GM18505 (cell line): ENCODE measurements around the gene HPN.
"Not testable (repeated sequence)": the region's sequence is repeated elsewhere in the genome, so short reads cannot be mapped to it uniquely, and the experiment has no call there.

ENCODE experiments used
- ATAC-seq: cut with Tn5 transposase; IDR thresholded peaks from one replicate; pipeline ENCODE4 v1.9.1; 2021; ENCODE audit not compliant: unreplicated experiment
- POLR2A ChIP-seq: IDR thresholded peaks from 4 replicates; pipeline ENCODE4 v1.6.1; 2011; ENCODE audit warnings: borderline replicate concordance; ENCODE audit not compliant: insufficient read depth, insufficient read length; ENCODE audit errors: extremely low read depth

HPN gene

GRCh38 chr19:35041548-35042055, at the start of gene HPN:
HPN (plus strand) TSS chr19:35041721; CDS start chr19:35042507, 786 bp downstream.
- no peak for TF ChIP-seq POLR2A
- no peak for ATAC-seq

DNA sequence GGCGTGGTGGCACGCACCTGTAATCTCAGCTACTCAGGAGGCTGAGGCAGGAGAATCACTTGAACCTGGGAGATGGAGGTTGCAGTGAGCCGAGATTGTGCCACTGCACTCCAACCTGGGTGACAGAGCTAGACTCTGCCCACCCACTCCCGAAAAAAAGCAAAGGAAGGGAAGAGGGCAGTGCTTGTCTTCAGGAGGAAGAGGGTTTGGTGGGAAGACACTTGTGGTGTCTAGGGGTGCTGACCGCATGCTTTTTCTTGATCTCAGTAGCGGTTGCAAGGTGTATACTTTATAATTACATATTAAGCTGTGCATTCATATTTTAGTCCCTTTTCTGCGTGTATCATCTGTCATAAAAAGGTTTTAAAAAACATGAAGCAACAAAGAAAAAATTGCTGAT, 48.9 kb upstream of the HPN start:
- ATAC-seq: not testable (repeated sequence)

DNA sequence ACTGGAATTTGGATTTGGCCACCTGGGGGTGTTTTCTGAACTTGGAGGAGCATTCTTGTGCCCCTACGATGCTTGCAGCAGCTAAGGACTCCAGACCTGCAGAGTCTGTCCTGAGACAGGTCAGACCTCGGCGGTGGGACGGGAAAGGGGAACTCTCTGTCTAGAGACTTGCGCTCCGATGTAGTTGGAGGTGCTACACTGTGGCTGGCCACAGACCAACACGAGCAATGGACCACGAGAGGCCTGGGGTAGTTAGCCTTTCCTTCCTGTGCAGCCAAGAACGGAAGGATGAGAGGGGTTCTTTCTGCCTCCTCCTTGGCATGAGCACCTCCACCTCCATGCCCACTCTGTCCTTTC, 47.3 kb upstream of the HPN start:
- no peak for ATAC-seq
- no peak for TF ChIP-seq POLR2A

- no peak for TF ChIP-seq POLR2A
- no peak for ATAC-seq
These were observed 46.6 kb upstream of the HPN start for GRCh38 chr19:34994643-34995541.

DNA sequence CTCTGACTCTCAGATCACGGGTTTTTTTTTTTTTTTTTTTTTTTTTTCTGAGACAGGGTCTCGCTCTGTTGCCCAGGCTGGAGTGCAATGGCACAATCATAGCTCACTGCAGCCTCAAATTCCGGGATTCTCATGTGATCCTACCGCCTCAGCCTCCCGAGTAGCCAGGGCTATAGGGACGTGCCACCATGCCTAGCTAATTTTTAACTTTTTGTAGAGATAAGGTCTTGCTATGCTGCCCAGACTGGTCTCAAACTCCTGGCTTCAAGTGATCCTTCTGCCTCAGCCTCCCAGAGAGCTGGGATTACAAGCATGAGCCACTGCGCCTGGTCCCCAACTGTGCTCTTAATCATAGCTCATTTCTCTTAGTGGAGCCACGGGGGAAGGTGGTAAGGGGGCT, 46.0 kb upstream of the HPN start:
- ATAC-seq: no peak

GRCh38 chr19:34997071-34997617, 44.4 kb upstream of the HPN start:
- ATAC-seq: no peak
- TF ChIP-seq POLR2A: no peak

More for the DNA sequence above, 46.0 kb upstream of the HPN start:
- TF ChIP-seq POLR2A: no peak

DNA sequence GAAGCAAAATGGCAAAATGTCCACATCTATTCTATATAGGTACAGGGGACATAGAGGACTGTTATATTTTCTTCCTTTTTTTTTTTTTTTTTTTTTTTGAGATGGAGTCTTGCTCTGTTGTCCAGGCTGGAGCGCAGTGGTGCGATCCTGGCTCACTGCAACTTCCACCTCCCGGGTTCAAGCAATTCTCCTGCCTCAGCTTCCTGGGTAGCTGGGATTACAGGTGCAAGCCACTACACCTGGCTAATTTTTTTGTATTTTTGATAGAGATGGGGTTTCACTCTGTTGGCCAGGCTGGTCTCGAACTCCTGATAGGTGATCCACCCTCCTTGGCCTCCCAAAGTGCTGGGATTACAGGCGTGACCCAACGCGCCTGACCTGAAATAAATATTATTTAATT, 43.3 kb upstream of the HPN start:
- not testable (repeated sequence) for ATAC-seq

DNA sequence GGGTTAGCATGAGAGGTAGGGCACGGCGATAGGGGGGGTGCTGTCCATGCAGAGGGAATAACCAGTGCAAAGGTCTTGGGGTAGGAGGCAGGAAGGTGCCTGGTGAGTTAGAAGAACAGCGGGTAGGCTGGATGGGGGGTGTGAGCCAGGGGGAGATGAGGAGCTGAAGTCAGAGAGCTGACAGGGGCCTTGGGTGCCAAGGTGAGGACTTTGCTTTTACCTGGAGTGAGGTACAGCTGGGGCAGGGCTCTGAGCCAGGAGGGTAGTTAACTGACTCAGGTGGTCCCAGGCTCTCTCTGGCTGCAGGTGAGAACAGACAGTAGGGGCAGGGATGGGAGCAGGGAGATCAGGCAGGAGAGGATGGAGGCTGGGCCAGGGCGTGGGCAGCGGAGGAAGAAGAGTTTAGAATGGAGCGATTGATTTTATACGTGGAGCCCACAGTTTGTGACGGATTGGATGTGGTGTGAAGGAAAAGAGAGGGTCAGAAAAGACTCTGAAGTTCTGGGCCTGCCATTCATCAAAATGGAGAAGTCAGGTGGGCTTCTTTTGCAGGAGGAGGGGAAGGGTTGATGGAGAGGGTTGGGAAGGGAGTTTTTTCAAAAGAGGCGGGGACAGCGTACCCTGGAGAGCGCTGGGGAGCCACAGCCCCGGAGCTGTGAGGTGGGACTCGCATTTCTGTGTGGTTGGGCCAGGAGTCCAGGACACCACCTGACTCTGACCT, 42.6 kb upstream of the HPN start:
- no peak for ATAC-seq
- no peak for TF ChIP-seq POLR2A

GRCh38 chr19:34999498-35000337, 41.8 kb upstream of the HPN start, which contains the start of gene GRAMD1A:
GRAMD1A (plus strand) TSS chr19:35000323; CDS start chr19:35000479, 156 bp downstream.
- TF ChIP-seq POLR2A: peak; percentile 78
- ATAC-seq: peak; percentile 35

DNA sequence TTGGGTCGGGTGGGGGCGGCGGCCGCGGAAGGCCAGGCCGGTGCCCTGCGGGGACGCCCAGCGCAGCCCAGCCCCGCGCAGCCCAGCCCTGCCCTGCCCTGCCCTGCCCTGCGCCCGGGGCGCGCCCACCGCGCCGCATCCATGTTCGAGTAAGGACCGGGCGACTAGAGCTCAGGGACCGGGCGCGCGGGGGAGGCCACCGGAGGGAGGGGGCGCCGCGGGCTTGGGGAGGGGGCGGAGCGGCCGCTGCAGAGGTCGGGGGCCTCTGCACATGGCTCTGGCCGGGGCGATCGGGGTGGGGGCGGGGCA, 41.2 kb upstream of the HPN start:
- no peak for ATAC-seq
- no peak for TF ChIP-seq POLR2A

DNA sequence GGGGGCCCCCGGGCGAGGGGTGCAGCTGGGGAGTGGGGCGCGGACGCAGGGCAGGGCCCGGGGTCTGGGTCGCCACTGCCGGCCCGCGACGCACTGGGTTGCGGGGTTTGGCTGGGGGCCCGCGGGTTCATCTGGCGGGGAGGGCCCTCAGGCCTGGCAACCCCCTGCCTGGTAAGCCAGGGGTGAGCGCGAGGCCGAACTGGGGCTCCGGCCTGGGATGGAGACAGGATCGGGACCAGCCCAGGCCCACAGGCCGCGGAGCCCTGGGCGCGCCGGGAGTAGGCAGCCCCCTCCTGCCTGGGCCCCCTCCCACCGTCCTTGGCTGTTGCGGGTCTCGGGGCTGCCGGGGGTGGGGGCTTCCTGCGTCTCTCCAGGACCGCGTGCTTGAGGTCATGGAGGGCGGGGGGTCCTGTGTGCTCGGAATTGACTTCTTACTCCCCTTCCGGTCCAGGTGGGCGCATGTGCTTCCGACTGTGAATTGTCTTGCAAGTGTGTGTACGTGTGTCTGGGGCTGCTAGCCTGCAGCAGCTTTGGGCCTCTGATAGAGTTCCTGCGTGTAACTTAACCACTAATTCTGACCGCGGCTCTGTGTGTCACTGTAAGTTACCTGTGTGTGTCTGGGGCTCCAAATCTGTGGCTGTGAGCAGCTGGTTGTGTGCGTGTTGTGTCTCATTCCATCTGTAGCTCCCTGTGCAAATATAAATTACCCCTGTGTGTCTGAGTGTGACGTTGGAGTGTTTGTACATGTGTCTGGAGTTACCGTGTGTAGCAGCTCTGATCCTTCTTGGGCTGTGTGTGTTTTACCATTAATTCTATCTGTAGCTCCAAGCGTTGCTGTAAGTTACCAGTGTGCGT, 40.6 kb upstream of the HPN start:
- peak; percentile 31 for ATAC-seq
- TF ChIP-seq POLR2A: peak; percentile 50

GRCh38 chr19:35002037-35002535, 39.4 kb upstream of the HPN start:
- TF ChIP-seq POLR2A: no peak
- ATAC-seq: no peak

DNA sequence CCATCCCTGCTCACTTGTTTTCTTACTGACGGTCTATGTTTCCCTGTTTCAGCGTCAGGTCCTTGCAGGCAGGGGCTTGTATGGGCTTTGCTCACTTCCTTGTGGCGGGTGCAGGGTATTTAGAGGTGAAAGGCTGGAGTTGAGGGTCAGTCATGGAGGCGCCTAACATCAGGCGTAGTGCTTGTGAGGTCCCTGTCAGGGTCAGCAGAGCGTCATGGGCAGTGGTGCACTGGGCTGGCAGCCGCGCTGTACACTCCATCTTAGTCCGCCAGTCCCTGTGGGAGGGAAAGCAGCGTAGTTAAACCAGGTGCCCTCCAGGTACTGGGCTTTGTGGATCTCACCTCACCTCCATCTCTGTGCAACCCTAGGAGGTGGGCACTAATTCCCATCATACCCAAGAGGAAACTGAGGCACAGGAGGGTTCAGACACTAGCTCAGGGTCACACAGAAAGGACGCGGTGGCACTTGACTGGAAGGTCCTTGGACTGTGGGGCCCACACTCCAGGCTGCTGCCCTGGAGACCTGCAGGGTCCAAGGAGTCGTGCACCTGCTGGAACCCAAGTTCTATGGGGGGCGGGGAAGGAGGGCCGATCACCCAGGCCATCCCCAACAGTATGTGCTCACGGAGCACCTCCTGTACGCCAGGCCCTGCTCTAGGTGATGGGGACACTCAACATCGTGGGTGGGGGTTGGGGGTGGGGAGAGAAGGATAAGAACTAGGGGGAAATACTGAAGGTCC, 36.8 kb upstream of the HPN start:
- ATAC-seq: no peak
- TF ChIP-seq POLR2A: no peak
